GM12875 (cell line): ENCODE measurements around the gene MRPS33.
"Not testable (repeated sequence)": the region's sequence is repeated elsewhere in the genome, so short reads cannot be mapped to it uniquely, and the experiment has no call there.

Experiments used
- H3K4me3 ChIP-seq: one replicate; pipeline ENCODE4 v1.5.1; 2011; ENCODE audit warnings: low read depth, low read length, control low read depth
- TF ChIP-seq, protein P1 (sequence below): IDR thresholded peaks from 2 replicates; pipeline ENCODE4 v1.5.1; 2011; ENCODE audit warnings: low read depth, mild to moderate bottlenecking, control low read depth, inconsistent platforms, low read length, moderate library complexity, borderline replicate concordance; ENCODE audit not compliant: insufficient read depth

The MRPS33 gene

DNA sequence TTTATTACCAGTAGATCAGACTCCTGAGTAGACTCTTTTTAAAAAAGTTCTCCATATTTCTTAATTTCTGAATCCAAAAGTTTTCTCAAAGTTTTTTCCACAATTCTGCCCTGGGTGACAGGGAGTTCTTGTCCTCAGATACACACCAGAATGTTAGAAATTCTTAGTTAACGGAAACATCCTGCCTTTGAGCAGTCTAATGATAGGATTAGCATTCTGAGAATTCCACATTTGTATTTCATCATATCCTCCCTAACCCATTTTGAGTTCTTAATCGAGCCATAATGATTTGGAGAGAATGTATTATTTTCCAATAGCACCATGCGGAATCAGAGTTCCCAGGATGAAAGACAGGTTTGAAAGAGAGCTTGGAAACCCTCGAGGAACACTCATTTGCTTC lies 28.9 kb upstream of the MRPS33 start:
- no peak overlapping the region for H3K4me3 ChIP-seq
- TF ChIP-seq, protein P1, sequence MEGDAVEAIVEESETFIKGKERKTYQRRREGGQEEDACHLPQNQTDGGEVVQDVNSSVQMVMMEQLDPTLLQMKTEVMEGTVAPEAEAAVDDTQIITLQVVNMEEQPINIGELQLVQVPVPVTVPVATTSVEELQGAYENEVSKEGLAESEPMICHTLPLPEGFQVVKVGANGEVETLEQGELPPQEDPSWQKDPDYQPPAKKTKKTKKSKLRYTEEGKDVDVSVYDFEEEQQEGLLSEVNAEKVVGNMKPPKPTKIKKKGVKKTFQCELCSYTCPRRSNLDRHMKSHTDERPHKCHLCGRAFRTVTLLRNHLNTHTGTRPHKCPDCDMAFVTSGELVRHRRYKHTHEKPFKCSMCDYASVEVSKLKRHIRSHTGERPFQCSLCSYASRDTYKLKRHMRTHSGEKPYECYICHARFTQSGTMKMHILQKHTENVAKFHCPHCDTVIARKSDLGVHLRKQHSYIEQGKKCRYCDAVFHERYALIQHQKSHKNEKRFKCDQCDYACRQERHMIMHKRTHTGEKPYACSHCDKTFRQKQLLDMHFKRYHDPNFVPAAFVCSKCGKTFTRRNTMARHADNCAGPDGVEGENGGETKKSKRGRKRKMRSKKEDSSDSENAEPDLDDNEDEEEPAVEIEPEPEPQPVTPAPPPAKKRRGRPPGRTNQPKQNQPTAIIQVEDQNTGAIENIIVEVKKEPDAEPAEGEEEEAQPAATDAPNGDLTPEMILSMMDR, result no peak

DNA sequence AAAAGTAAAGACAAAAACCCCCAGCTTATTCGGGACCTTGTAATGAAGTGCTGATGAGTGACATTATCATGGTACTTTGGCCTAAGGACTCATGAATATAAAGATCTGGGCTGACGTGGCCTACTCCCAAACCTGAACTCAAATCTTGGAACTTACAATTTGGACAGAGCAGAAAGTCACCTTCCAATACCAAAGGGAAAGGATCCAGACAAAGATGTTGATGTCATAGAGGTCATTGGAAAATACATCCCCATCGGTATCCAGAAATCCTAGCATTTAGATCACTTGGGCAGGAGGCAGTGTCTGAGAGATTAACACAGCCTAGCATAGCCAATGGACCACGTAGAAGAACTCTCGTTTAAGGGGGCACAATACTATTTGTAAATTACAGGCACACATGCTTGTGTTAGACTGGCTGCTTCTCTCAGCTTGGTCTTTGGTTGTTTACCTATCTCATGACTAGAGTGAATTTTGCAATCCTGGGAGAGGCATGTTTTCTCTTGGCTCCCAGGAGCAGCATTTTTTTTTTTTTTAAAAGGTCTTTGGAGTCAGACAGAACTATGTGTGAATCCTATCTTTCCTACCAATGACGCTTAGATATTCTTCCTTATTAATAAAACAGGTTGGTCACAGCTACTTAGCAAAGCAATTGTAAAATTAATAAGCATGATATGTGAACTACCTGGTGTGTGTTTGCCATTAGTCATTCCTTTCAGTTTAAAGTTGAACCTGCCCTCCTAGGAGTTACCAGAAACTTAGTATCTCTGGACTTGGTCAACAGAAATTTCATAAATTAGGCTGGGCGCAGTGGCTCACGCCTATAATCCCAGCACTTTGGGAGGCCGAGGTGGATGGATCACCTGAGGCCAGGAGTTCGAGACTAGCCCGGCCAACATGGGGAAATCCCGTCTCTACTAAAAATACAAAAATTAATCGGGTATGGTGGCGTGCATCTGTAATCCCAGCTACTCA lies 27.8 kb upstream of the MRPS33 start:
- TF ChIP-seq, protein P1, result no peak
- no peak overlapping the region for H3K4me3 ChIP-seq

DNA sequence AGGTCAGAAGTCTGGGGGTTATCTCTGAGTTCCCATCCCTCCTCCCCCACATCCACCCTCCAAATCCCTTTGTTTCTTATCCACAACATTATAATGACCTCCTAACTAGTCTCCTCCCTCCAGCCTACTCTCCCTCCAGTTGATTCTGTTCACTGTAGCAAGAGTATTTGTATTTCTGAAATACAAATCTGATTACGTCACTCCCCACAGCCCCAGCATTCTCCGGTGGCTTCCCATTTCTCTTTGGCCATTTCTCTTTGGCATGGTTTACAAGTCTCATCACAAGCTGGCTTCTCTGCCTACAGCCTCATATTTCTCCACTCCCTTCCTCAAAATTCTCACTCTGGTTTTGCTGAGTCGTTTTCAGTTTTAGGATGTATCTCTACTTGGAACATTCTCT lies 24.6 kb upstream of the MRPS33 start:
- H3K4me3 ChIP-seq, result no peak overlapping the region
- TF ChIP-seq, protein P1, result no peak

DNA sequence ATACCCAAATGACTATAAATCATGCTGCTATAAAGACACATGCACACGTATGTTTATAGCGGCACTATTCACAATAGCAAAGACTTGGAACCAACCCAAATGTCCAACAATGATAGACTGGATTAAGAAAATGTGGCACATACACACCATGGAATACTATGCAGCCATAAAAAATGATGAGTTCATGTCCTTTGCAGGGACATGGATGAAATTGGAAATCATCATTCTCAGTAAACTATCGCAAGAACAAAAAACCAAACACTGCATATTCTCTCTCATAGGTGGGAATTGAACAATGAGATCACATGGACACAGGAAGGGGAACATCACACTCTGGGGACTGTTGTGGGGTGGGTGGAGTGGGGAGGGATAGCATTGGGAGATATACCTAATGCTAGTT lies 23.3 kb upstream of the MRPS33 start:
- H3K4me3 ChIP-seq, result not testable (repeated sequence)

DNA sequence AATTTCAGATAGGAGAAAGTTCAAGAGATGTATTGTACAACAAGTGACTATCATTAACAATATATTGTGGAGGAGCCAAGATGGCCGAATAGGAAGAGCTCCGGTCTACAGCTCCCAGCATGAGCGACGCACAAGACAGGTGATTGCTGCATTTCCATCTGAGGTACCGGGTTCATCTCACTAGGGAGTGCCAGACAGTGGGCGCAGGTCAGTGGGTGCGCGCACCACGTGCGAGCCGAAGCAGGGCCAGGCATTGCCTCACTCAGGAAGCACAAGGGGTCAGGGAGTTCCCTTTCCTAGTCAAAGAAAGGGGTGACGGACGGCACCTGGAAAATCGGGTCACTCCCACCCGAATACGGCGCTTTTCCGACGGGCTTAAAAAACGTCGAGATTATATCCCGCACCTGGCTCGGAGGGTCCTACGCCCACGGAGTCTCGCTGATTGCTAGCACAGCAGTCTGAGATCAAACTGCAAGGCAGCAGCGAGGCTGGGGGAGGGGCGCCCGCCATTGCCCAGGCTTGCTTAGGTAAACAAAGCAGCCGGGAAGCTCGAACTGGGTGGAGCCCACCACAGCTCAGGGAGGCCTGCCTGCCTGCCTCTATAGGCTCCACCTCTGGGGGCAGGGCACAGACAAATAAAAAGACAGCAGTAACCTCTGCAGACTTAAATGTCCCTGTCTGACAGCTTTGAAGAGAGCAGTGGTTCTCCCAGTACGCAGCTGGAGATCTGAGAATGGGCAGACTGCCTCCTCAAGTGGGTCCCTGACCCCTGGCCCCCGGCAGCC lies 18.0 kb upstream of the MRPS33 start:
- H3K4me3 ChIP-seq, result not testable (repeated sequence)

GRCh38 chr7:141028767-141029166 lies 14.0 kb upstream of the MRPS33 start:
- H3K4me3 ChIP-seq, result no peak overlapping the region
- TF ChIP-seq, protein P1, result no peak

GRCh38 chr7:141027043-141027442 lies 12.3 kb upstream of the MRPS33 start:
- no peak overlapping the region for H3K4me3 ChIP-seq
- TF ChIP-seq, protein P1, result no peak

DNA sequence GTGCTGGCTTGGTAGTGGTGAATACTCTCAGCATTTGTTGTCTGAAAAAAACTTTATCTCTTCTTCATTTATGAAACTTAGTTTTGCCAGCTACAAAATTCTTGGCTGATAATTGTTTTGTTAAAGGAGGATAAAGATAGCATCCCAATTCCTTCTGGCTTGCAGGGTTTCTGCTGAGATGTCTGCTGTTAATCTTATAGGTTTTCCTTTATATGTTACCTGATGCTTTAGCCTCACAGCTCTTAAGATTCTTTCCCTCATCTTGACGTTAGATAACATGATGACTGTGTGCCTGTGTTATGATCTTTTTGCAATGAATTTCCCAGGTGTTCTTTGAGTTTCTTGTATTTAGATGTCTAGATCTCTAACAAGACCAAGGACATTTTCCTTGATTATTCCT lies 9.9 kb upstream of the MRPS33 start:
- no peak overlapping the region for H3K4me3 ChIP-seq
- TF ChIP-seq, protein P1, result no peak
